Mucosa of descending colon (tissue), 3 donors: ENCODE data around the gene AOPEP. TPM values are rescaled to one million over a fixed set of nuclear protein-coding genes. Genes with fewer than 3 reads are reported as not detected.

Experiments
- ATAC-seq: fragments of 200-7000 bp; cut with Tn5 transposase; one replicate; pipeline ENCODE4 v1.9.1; 2020; ENCODE audit warnings: mild to moderate bottlenecking, moderate library complexity
- DNase-seq, 3 donors: peaks; one replicate each; pipeline ENCODE4 v3.0.0-alpha.2; 2020
- H3K36me3 ChIP-seq: fragments of 200-600 bp; one replicate; pipeline ENCODE4 v1.8.0; 2021; ENCODE audit warnings: low read depth, mild to moderate bottlenecking
- H3K4me1 ChIP-seq: fragments of 200-600 bp; one replicate; pipeline ENCODE4 v1.8.0; 2021; ENCODE audit warnings: low read depth, mild to moderate bottlenecking
- H3K4me3 ChIP-seq: fragments of 200-600 bp; one replicate; pipeline ENCODE4 v1.8.0; 2021; ENCODE audit warnings: mild to moderate bottlenecking
- H3K9me3 ChIP-seq: fragments of 200-600 bp; one replicate; pipeline ENCODE4 v1.8.0; 2021; ENCODE audit warnings: mild to moderate bottlenecking
- intact Hi-C, 2 donors: fragments of 100-400 bp; cut with DNase I in 1 of 2; cut with micrococcal nuclease in 1 of 2; formaldehyde crosslinking; loops; one replicate each; pipeline versions ENCODE4 v1.11.0 to v1.11.1; 2022; cut with DNase I, micrococcal nuclease
- total RNA-seq, 3 donors: library from RNA; stranded (reverse); fragmentation: NEBNext Ultra II Directional in 2 of 3; extraction: Animal tissue kit (Norgen Biotek cat#: 25700) in 2 of 3; gene quantifications; one replicate each; pipeline versions ENCODE4 v1.2.1 to v1.2.4, GENCODE V29; 2021 to 2023
- TF ChIP-seq, protein P1 (sequence below): fragments of 200-600 bp; IDR thresholded peaks from one replicate; pipeline ENCODE4 v1.8.0; 2022; ENCODE audit warnings: antibody characterized with exemption, mild to moderate bottlenecking
- donor health status: DM: no; HTN: no; CAD: no; lungs with moderate emphysema.
- donor health status: DM: no; HTN: no; CAD: no.
- donor health status: DM: no; HTN: yes; CAD: no.

AOPEP gene
- total RNA-seq, 3 donors from 2014 or later = 47.5 to 102 (median 57.8) TPM

DNA sequence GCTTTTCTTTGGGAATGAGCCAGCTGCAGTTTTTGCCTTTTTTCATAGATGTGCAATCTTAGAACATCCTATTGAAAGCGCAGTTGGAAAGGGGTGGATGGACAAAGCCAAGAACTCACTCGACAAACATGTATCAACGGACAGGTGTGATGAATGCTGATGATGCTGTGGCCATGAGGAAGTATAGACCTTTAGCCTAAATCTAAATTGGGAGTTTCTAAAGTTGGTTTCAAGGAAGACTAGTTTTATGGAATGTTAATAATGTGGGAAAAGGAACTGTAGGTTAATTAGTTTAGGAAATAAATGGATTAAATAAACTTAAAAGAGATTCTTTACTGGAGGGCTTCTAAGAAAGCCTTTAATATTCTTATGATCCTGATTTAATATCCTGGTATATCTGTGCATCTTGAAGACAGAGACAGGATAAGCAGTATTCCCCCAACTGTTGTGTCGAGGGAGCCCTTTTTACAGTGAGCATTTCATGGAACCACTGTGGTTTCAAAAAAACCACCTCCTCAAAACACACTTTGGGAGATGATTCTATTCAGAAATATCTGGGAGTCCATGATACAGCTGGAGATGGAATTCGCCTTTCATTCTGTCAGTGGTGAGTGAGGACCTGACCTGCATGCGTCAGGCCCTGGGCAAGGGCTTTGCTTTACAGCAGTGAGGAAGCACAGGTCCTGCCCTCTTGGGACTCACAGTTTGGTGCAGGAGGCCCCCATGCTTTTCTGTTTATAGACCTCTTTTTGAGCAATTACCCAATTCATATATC, 82.6 kb downstream of the AOPEP start:
- intact Hi-C loops = no loop called here
- DNase-seq (no peak), ATAC-seq (no peak)
- Histone ChIP-seq H3K9me3 (no peaks in the 10 kb centered on the region), H3K4me3 (no peak overlapping the region), H3K4me1 (peaks cover 14% of the 10 kb centered on the region), H3K36me3 (no peaks in the 10 kb centered on the region)
- TF ChIP-seq, protein P1, sequence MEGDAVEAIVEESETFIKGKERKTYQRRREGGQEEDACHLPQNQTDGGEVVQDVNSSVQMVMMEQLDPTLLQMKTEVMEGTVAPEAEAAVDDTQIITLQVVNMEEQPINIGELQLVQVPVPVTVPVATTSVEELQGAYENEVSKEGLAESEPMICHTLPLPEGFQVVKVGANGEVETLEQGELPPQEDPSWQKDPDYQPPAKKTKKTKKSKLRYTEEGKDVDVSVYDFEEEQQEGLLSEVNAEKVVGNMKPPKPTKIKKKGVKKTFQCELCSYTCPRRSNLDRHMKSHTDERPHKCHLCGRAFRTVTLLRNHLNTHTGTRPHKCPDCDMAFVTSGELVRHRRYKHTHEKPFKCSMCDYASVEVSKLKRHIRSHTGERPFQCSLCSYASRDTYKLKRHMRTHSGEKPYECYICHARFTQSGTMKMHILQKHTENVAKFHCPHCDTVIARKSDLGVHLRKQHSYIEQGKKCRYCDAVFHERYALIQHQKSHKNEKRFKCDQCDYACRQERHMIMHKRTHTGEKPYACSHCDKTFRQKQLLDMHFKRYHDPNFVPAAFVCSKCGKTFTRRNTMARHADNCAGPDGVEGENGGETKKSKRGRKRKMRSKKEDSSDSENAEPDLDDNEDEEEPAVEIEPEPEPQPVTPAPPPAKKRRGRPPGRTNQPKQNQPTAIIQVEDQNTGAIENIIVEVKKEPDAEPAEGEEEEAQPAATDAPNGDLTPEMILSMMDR = no peak

DNA sequence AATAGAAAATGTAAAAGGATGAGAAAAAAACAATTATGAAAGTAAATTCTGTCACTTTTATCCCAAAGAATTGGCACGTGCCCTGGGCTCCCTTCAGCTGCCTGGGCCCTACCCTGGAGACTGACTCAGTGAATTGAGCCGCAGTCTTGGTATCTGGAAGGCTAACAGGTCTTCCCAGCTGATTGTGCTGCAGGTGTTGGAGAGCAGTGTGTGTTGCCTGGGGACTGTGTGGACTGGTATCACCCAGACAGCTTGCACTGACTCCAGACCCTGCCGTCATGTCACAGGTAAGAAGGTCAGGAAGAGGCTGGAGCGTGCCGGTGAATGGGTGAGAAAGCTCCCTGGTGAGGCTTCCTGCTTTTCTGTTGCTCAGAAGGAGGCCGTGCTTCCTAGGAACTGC, 83.3 kb downstream of the AOPEP start:
- no peak overlapping the region for H3K4me3 ChIP-seq
- DNase-seq (no peak), ATAC-seq (no peak)
- peaks cover 14% of the 10 kb centered on the region for H3K4me1 ChIP-seq
- H3K36me3 ChIP-seq = no peaks in the 10 kb centered on the region
- intact Hi-C loops = no loop called here
- no peaks in the 10 kb centered on the region for H3K9me3 ChIP-seq
- TF ChIP-seq, protein P1 = no peak

DNA sequence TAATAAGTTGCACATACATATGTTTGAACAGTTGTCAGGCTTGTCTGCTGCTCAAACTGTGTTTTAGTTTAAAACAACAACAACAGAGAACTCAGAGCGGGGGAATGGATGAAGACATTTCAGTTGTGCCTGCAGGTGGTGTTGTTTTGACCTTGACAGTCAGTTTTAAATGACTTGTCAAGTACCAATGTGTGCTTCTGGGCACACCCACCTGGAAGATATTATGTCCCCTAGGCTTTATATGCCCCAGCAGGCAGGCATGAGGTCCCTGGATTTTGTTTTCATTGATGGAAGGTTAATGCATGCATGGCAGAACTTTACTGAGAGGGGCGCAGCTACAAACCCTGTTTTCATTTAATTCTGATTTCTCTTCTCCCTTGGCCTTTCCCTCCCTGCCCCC, 84.6 kb downstream of the AOPEP start:
- H3K4me3 ChIP-seq = no peak overlapping the region
- H3K4me1 ChIP-seq = peaks cover 5% of the 10 kb centered on the region
- ATAC-seq (no peak), DNase-seq (no peak)
- H3K9me3 ChIP-seq = no peaks in the 10 kb centered on the region
- no peaks in the 10 kb centered on the region for H3K36me3 ChIP-seq
- TF ChIP-seq, protein P1 = no peak
- intact Hi-C loops = no loop called here

DNA sequence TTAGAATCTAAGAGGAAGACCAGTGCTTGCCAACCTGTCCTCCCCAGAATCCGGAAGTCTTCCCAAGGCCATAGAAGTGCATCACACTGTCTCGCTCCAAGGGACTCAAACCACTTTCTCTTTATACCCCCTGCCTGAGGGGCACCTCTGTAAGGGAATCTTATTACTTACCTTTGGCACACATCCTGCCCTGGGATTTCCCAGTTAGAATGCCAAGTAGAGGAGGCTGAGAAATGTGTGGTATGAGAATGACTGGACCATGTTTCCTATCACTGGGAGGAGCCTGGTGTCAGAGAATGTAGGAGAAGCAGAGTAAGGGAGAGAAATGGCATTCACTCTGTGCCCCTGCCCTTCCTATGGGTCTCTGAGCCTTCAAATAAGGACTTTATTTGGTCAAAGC, 85.8 kb downstream of the AOPEP start:
- intact Hi-C loops = no loop called here
- ATAC-seq (peak; percentile 21), DNase-seq (no peak)
- no peak overlapping the region for H3K4me3 ChIP-seq
- no peaks in the 10 kb centered on the region for H3K4me1 ChIP-seq
- no peaks in the 10 kb centered on the region for H3K9me3 ChIP-seq
- TF ChIP-seq, protein P1 = no peak
- no peaks in the 10 kb centered on the region for H3K36me3 ChIP-seq

DNA sequence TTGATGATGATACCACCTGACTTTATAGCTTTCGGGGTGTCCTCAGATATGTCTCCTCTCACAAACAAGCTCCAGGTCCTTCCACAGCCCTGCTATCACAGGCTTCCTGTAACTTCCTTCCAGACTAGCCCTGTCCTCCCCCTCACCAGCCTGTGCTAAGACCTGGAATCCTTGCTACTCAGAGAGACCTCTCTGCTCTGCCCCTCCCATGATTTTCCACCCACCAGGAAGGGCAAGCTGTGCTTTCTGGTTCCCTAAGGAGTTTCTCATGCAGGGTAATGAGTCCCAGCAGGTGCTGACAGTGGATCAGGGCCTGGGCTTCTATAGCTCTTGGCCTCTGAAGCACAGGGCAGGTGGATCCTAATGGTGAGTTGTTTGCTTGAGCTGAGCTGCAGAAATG, 86.9 kb downstream of the AOPEP start:
- TF ChIP-seq, protein P1 = no peak
- DNase-seq (no peak), ATAC-seq (no peak)
- intact Hi-C loops = no loop called here
- Histone ChIP-seq H3K9me3 (no peaks in the 10 kb centered on the region), H3K4me3 (no peak overlapping the region), H3K4me1 (no peaks in the 10 kb centered on the region), H3K36me3 (no peaks in the 10 kb centered on the region)
